ENCODE data around the gene PPM1F. TPM values are rescaled to one million over a fixed set of nuclear protein-coding genes. Genes with fewer than 3 reads are reported as not detected.

The PPM1F gene
- total RNA-seq, 1 experiment from 2014 or later = 21.1 TPM

DNA sequence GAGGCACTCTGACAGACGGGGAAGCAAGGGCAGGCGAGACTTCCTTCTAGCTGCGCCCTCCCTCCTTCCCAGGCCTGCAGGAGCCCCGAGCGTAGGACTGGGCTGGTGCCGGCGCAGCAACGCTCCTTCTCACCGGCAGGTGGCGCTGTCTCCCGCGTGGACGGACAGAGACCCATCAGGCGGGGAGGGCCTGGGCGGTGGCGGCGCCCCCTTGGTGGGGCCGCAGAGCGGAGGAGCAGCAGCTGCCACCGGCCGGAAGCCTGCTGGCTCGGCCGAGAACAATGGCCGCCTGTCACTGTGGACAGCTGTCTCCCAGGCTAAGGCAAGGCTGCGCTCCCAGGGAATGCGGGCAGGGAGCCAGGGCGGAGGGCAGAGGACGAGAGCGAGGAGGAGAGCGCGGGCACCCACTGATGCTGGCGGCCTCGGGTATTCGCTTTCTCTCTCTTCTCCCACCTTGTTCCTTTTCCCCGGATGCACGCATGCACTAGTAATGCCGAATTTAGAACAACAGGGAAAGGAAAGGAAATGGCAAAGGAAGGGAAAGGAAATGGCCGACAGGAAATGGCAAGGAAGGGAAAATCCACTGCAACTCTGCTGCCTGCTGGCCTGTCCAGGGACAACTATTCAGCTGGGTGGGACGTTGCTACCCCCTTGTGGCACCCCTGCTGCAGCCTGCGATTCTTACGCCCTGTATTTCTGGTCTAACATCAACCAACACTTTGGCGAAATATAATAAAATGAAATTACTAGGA lies 14.4 kb downstream of the PPM1F start:
- H2BK20ac ChIP-seq (ENCODE audit: low read depth, low read length, poor library complexity, severe bottlenecking) = no peak overlapping the region
- H4K8ac ChIP-seq (replicated peaks; ENCODE audit: insufficient read length, low read depth, low read length) = no peak overlapping the region
- H3K4ac ChIP-seq (ENCODE audit: low read depth, low read length) = no peak overlapping the region
- H2BK15ac ChIP-seq (ENCODE audit: low read depth, low read length) = no peak overlapping the region
- no peak overlapping the region for H2AFZ ChIP-seq (ENCODE audit: low read length)
- no peak overlapping the region for H3T11ph ChIP-seq (ENCODE audit: low read length)
- peak overlapping the region; percentile 81 to 85 for H3K4me3 Mint-ChIP-seq
- H3K27me3 Mint-ChIP-seq (ENCODE audit: low read depth) = no peaks in the 10 kb centered on the region; the same call in 1 of the 2 replicates
- no peaks in the 10 kb centered on the region for H3K9me3 ChIP-seq (ENCODE audit: control insufficient read depth, low read depth, low read length)
- no peaks in the 10 kb centered on the region for H3K79me2 ChIP-seq (ENCODE audit: insufficient read depth, low read length)
- H3K4me1 ChIP-seq (ENCODE audit: insufficient read depth, low read length) = no peaks in the 10 kb centered on the region
- no peak overlapping the region for H3K56ac ChIP-seq (ENCODE audit: insufficient read length, low read depth, low read length)
- peak; percentile 93 for DNase-seq
- H3K36me3 Mint-ChIP-seq (ENCODE audit: insufficient read depth in 1 of 3, low read depth in 3 of 3) = peaks cover 6 to 12% (median 9%) of the 10 kb centered on the region in 3 experiments; a peak in 6 of 7 replicates
- H3K18ac ChIP-seq (ENCODE audit: insufficient read length, low read depth, low read length) = peak overlapping the region; percentile 4
- no peaks in the 10 kb centered on the region for H3K79me1 ChIP-seq (ENCODE audit: insufficient read depth, low read depth, low read length, poor library complexity, severe bottlenecking)
- no peak overlapping the region for H3K23ac ChIP-seq (ENCODE audit: insufficient read length, low read depth, low read length)
- H3K14ac ChIP-seq (ENCODE audit: insufficient read depth, low read length) = no peak overlapping the region
- no peak overlapping the region for H4K5ac ChIP-seq (ENCODE audit: insufficient read length, low read depth, low read length)
- H2BK5ac ChIP-seq (ENCODE audit: insufficient read length, low read length) = no peak overlapping the region
- H3K27ac Mint-ChIP-seq = peak overlapping the region in 2 of 3 experiments; percentile 67 to 95; a peak in 3 of 7 replicates
- H2AK5ac ChIP-seq (ENCODE audit: insufficient read length, low read length) = no peak overlapping the region
- H2BK120ac ChIP-seq (ENCODE audit: low read depth, low read length, poor library complexity, severe bottlenecking) = no peak overlapping the region
- TF ChIP-seq, protein P1, sequence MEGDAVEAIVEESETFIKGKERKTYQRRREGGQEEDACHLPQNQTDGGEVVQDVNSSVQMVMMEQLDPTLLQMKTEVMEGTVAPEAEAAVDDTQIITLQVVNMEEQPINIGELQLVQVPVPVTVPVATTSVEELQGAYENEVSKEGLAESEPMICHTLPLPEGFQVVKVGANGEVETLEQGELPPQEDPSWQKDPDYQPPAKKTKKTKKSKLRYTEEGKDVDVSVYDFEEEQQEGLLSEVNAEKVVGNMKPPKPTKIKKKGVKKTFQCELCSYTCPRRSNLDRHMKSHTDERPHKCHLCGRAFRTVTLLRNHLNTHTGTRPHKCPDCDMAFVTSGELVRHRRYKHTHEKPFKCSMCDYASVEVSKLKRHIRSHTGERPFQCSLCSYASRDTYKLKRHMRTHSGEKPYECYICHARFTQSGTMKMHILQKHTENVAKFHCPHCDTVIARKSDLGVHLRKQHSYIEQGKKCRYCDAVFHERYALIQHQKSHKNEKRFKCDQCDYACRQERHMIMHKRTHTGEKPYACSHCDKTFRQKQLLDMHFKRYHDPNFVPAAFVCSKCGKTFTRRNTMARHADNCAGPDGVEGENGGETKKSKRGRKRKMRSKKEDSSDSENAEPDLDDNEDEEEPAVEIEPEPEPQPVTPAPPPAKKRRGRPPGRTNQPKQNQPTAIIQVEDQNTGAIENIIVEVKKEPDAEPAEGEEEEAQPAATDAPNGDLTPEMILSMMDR (conservative IDR thresholded peaks at IDR 0.05) = peak; percentile 97
- peaks cover 2 to 8% of the 10 kb centered on the region in 2 experiments for H3K4me1 Mint-ChIP-seq
- H3K27ac ChIP-seq (ENCODE audit: insufficient read length, low read depth, low read length) = no peak overlapping the region
- H3K23me2 ChIP-seq (ENCODE audit: insufficient read length, low read depth, low read length, poor library complexity, severe bottlenecking) = peaks cover 4% of the 10 kb centered on the region
- peaks cover 2% of the 10 kb centered on the region for H4K20me1 ChIP-seq (ENCODE audit: control insufficient read depth, insufficient read depth, insufficient read length)
- H3K9ac ChIP-seq (ENCODE audit: extremely low read depth, insufficient read length, low read length) = peak overlapping the region; percentile 2
- peak overlapping the region; percentile 74 for H3K4me2 ChIP-seq (ENCODE audit: insufficient read depth, insufficient read length, low read length)
- no peaks in the 10 kb centered on the region for H3K27me3 ChIP-seq (ENCODE audit: insufficient read depth, low read length)
- H4K91ac ChIP-seq (ENCODE audit: insufficient read length, low read depth, low read length) = no peak overlapping the region
- no peaks in the 10 kb centered on the region for H3K9me3 Mint-ChIP-seq
- no peak overlapping the region for H2BK12ac ChIP-seq (ENCODE audit: insufficient read length, low read depth, low read length)
- WGBS (ENCODE audit: extremely low coverage, insufficient read length, low lambda C conversion rate) = no CpG with 5 or more reads among the region's 42 CpGs

All from H9 (cell line).